Epithelial cell of prostate (primary cell): ENCODE data around the gene REV1.

Source experiments
- DNase-seq: peaks from one replicate; pipeline ENCODE4 v3.0.0-alpha.2; 2011; ENCODE audit warnings: low read depth, low spot score
- H3K27ac ChIP-seq: fragments of 450-650 bp; 2 replicates; pipeline ENCODE4 v1.5.1; 2017; ENCODE audit warnings: mild to moderate bottlenecking

REV1 gene

DNA sequence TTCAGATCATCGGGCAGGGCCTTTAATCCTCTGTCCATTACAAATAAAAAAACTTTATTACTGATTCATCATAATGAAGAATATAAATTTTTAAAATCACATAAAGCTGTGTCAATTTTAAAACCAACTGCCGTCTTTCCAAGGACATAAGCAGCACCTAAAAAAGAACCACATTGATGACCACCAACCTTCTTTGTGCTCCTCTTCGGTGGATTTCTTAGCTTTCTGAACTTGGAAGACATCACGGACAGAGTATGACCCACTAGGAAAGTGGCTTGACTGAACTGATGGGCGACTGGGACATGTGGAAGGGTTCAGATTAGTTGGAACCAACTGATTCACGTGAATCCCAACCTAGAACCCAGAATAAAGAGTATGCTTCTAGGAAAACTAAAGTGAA is 83.7 kb downstream of the REV1 start:
- no peak for DNase-seq

DNA sequence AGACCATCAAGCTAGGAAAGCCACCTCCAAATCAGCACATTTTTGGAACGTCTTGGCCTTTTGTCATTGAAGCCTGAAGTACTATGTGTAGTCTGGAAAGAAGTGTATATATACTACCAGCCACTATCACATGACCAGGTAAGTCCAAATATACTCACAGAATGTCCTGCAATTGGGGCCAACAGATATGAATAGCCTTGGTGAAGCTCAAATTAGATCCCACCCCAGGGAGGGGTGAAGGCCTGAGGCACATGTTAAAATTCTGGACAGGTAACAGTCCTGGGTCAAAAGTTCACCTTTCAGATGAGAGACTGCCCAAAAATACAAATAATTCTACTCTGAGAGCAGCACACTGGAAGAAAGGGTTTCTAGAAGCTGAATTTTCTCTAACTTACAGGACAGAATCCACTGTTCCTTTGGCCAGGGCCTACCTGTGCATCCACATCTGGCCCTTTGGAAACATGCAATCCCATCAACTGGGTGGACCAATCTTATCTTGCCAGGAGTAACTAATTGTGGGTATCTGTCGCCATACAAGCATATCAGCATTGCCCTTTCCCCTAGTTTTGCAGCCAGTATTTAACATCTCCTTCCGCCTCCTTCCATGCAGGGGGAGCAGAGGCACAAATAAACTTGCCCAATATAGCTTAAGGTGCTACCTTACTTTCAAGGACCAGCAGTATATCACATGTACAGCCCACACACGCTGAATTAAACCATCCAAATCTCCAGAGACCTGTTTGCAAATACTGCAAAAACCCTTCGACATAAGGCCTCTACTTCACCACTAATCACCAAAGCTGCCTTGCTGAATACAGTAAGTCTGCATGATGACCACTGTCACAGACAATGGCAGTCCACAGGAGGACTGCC is 84.8 kb downstream of the REV1 start:
- no peak for DNase-seq
- peak overlapping the region; percentile 68 for H3K27ac ChIP-seq

More for the DNA sequence above, 83.7 kb downstream of the REV1 start:
- H3K27ac ChIP-seq, result peak overlapping the region; percentile 68

DNA sequence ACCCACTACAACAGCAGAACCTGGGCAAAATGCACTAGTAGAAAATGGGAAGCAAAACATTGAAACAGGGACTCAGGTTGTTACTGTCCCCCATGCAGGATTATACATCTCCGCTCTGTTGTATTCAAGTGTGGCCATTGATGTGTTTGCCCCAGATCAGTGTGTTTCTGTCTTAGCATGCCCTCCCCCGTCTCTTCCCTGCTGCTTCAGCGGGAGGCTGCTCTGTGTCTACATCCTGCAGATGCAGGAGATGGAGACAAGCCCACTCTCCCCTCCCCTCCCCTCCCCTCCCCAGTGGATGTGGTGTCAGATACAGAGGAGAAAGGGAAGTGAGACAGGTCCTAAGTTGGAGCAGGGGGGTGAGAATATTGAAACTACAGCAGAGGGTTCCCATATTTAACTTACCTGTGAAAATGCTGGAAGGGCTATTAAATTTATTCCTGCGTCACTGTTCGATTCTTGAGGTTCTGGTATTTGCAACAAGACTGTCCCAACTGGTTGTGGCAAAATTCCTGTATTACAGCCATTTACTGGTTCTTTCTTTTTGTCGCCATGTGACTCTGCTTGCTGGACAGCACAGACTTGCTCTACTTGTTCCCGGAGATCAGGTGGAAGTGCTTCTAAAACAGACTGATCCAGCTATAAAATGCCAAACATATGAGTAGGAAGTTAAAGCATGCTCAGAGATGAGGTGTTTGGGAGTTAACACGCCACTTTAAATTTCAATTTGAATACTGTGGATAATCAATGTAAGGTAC is 85.6 kb downstream of the REV1 start:
- peak; percentile 46 for DNase-seq
- H3K27ac ChIP-seq, result peak overlapping the region; percentile 68

DNA sequence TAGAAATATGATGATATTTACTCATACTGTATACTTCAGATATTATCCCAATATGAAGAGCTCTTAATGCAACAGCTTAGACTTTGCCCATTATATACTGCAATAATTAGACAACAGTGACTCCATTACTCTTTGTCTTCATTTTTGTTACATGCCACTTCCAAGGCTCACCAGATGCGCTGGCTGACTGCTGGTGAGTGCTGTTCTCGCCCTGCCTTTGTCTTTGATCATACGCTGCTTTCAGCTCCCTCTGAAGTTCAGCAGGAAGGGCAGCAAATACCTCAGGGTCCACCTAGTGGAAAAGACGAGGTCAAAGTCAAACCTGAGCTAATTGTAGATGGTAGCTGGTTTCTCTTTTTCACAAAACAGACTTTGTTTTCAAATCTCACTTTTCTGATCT is 86.3 kb downstream of the REV1 start:
- DNase-seq, result no peak
- peak overlapping the region; percentile 68 for H3K27ac ChIP-seq

DNA sequence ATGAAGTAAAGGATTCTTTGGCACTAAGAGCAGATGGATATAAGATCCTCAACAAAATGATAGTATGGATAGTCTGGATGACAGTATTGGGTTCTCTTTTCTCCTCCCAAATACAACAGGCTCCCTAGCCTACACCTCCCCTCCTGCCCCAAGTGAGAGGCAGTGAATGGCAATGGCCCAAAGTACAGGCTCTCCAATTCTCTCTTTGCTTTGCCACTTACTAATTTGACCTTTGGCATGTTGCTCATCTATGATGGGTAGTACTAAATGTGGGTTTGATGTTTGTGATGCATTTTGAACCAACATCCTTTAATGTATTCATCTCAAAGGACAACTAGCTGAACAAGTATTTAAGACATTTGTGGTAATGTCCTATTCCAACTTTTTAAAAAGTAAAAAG is 86.7 kb downstream of the REV1 start:
- DNase-seq, result no peak
- H3K27ac ChIP-seq, result peak overlapping the region; percentile 68

DNA sequence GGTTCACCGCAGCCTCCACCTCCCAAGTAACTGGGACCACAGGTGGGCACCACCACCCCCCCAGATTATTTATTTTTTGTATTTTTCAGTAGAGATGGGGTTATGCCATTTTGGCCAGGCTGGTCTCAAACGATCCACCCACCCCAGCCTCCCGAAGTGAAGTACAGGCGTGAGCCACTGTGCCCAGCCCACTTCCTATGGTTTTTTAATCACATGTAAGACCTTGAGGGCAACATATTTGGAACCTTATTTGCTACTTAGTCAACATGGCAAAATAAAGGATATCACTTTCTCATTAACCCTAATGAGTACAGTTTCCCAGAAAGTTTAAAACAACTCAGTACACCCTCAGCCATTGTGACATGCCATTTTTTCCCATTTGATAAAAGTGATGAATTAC is 88.0 kb downstream of the REV1 start:
- peak overlapping the region; percentile 68 for H3K27ac ChIP-seq
- DNase-seq, result no peak

DNA sequence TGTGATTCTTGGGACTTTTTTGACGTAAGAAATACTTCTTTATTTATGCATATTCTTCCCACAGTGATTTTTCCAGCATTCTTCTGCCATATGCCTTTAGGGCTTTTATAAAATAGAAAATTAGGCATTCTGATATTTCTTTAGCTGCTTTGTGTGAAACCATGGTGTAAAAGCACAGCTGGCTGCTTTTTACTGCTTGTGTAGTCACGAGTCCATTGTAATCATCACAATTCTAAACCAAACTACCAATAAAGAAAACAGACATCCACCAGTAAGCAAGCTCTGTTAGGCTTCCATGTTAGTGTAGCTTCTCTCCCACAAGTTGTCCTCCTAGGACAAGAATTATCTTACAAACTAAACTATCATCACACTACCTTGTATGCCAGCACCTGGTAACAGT is 90.0 kb downstream of the REV1 start:
- H3K27ac ChIP-seq, result peak overlapping the region; percentile 21
- DNase-seq, result no peak

DNA sequence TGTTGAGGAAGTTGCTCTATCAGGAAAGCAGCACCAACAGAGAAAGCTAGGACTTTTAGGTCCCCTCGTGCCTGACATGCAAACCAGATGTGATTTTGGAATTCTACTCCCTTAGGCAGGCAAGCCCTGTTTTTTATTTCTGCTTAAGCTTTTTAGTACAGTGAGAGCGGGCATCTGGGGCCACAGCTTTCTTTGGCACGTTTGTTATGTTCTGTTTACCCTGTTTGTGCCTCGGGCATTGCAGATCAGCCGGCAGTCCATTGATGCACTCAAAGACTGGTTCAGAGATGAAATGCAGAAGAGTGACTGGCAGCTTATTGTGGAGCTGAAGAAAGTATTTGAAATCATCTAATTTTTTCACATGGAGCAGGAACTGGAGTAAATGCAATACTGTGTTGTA is 90.8 kb downstream of the REV1 start:
- no peak for DNase-seq
- H3K27ac ChIP-seq, result peak overlapping the region; percentile 21

DNA sequence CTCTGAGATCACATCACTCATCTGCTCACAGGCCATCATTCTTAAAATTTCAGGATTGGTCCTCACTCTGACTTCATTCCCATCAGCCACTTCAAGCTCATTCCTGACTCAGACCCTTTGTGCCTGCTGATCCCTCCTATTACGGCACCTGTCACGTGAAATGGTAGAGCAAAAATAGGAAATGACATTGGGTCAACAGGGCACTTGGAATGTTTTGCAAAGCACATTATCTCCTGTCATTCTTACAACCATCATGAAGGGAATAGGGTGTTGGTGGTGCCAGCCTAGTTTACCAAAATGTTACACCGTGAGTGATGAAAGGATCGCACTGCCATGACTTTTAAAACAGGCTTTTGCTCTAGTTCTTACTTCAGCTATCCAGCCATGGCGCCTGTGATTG is 91.5 kb downstream of the REV1 start:
- DNase-seq, result no peak
- H3K27ac ChIP-seq, result peak overlapping the region; percentile 21

DNA sequence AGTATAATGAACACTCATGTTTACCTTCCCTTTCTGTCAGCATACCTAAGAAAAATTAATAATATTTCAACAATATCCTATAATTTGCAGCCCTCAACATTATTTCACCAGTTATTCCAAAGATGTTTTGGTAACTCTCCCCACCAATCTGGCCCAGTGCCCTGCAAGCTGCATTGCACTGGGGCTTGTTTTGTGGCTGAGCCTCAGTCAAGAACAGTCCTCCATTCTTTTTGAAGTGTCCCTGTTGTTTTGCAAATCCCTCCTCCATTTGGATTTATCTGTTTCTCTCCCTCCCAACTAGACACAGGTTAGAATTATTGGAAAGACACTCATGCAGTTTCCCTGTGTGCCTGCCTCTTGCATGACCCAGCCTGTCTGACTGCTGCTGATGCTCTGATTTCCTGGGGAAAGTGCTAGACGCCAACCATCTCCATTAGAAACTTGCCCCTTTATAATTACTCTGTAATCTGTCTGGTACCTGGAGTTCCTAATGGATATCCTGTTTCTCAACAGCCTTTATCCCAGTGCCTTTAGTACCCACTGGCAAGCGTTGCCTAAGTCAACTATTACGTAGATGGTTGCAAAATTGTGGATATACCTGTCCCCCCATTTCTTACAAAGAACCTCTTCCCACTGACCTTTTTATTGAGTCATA is 92.4 kb downstream of the REV1 start:
- peak overlapping the region; percentile 13 for H3K27ac ChIP-seq
- DNase-seq, result no peak

DNA sequence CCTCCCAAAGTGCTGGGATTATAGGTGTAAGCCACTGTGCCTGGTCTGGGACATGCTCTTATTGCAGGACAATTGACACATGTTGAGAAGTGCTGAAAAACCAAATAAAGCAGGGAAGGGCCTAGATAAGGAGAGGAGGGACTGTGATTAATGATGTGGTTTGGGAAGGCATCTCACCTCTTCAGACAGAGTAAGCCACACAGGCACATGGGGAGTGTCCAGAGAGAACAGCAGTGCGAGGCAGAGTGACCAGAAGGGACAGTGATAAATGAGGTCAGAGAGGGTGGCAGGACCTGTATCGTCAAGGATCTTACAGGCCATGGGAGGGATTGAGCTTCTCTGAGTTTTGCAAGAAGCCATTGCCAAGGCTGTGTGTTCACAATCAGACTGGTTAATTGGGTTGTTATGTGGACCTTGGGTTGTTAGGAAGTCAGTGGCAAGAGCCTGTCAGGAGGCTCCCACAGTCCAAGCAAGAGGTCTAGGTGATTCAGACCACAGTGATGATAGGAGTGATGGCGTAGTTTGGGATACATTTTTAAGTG is 94.2 kb downstream of the REV1 start:
- no peak overlapping the region for H3K27ac ChIP-seq
- no peak for DNase-seq

DNA sequence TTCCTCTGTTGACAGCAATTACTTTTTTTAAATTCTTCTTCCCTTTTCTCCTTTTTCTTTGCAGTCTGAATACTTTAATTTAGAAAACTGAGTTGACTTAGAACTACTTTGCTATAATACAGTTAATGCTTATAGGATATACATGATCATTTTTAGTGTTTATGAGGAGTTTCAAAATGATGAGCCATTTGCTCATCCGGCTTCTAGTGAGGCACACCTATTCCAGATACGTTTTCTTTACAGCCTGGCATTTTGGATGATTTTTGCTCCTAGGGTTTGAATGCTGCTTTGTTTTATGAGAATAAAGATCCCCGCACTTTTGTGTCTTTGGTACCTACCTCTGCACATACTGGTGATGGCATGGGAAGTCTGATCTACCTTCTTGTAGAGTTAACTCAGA is 99.9 kb downstream of the REV1 start:
- H3K27ac ChIP-seq, result peak overlapping the region; percentile 46

DNA sequence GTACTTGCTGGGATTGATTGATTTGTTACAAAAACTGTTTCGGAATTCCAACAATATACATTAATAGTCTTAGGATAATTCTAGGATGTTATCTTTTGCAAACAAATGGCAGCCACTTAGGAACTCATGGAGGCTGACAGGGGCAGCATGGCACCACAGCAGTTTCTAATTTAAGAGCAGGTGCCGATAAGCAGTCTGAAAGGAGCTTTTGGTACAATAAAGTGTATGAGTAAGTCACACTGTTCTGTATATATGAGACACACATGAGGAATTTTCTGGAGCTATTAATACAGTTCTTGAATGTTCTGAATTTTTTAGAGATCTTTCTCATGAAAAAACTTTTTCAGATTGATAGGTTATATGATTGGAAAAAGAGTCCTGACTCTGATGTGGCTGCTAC is 100.4 kb downstream of the REV1 start:
- peak overlapping the region; percentile 46 for H3K27ac ChIP-seq
- DNase-seq, result no peak

More for the DNA sequence above, 99.9 kb downstream of the REV1 start:
- DNase-seq, result no peak

DNA sequence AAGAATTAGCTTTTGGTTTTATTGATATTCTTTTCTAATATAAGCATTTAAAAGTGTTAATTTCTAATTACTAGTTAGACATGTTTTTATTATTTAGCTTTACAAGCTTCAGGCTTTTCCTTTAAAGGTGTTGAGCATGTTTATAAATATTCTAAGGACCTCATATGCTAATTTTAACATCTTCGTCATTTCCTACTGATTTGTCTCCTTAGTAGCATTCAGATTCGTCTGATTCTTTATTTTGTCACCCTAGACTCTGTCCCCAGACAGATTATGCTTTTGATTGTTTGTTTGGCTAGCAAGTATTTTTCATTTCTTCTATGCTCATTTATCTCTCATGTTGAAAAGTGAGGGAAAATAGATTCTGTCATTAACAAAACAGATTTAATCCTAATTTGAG is 100.9 kb downstream of the REV1 start:
- DNase-seq, result no peak
- no peak overlapping the region for H3K27ac ChIP-seq

DNA sequence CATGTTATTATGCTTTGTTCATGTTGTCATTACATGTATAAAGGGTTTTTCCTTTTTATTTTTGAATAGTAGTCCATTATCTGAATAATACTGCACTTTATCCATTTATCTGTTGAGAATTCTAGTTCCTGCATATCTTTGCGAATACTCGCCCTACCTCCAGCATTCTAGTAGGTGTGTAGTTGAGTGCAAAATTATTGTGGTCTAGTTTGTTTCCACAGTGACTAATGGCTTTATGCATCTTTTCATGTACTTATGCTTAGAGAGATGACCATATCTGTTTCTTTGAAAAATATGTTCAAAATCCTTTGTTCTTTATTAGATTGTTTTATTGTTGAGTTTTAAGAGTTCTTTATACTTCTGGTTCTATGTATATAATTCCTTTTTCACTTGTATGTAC is 103.8 kb downstream of the REV1 start:
- DNase-seq, result peak; percentile 6
- H3K27ac ChIP-seq, result no peak overlapping the region

DNA sequence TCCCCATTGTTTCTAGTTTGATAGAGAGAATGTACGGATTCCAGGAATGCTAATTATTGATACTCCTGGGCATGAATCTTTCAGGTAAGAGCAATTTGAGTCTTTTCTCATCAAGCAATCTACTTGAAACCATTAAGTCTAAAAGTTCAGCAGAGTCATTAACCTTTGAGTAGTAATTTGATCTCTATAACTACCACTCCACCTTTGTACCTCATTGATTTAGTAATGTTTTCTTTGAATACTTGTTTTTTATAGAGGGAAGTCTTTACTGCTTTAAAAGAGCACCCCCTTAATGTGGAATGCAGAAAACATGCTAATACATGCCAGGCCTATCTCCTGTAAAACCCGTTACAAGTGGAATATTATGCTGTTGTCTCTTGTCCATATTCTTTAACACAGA is 107.7 kb downstream of the REV1 start:
- no peak overlapping the region for H3K27ac ChIP-seq
- DNase-seq, result no peak

DNA sequence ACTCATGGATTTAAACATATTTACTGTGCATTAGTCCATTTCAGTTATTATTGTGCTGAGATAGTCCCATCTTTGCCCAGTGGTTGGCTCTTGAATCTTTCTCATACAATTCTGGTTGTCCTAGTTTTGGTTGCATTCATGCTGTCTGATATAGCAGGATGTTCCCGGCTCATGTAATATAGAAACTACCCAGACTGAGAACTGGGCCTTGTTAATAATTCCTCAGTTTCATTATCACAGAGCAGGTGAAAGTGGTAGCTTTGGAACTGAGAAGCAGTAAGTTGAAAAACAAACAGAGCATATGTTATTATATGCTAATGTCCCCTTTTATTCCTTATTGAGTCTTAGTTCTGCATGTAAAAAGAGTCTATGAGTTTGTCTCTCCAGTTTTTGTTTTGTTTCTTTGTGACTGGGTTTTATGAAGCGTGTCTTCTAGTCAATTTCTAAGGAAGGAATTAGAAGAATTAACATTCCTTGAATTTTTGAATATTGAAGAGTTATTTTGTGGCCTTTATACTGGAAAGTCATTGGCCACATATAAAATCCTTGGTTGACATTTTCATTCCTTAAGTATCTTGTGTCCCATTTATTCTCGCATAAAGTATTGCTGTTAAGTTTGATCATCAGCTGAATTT is 109.3 kb downstream of the REV1 start:
- H3K27ac ChIP-seq, result no peak overlapping the region
- no peak for DNase-seq

DNA sequence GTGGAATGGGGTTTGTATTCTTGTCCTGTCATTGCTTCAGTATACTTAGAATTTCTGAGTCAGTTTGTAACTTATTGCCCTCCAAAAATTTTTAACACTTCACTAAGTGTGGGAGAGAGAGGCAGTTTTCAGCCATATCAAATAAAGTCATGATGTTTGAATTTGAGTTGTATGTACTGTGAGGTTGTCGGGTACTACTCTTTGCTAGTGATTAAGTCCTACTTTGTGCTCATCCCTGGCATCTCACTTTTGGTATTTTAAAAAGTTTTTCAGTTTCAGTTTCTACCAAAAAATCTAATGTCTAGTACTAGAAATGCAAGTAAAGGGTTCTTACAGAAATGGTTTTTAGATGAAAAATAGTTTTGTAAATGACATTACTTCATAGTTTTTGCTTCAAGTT is 111.9 kb downstream of the REV1 start:
- DNase-seq, result no peak
- no peak overlapping the region for H3K27ac ChIP-seq

DNA sequence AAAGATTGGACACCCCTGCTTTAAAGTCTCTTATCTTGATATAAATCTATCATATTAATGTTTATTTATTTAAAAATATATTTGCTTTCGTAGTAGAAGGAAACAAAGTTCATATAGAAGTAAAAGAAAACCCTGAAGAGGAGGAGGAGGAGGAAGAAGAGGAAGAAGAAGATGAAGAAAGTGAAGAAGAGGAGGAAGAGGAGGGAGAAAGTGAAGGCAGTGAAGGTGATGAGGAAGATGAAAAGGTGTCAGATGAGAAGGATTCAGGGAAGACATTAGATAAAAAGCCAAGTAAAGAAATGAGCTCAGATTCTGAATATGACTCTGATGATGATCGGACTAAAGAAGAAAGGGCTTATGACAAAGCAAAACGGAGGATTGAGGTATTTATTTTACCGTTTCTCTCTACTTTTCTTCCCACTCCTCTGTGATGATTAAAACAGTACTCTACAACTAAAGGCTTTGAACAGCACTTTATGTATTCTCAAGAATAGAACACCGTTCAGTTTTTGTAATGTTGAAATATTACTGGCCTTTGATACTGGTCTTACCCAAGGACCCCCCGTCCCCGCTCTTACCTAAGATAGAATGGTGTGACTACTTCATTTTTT is 113.5 kb downstream of the REV1 start:
- no peak overlapping the region for H3K27ac ChIP-seq
- DNase-seq, result no peak

DNA sequence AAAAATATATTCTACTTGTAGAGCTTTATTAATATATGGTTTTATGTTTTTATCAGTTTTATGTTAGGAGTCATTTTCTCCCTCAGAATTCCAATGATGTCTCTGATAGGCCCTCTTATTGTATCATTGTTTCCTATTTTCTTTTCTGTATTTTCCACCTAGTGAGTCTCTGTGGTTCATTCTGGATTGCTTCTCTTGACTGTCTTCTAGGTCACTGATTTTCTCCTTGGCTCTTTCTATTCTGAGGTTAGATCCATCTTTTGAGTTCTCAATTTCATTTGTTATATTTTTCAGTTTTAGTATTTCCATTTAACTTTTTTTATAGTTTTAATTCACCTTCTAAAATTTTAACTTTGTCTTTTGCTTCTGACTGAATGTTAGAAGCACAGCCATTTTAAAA is 115.1 kb downstream of the REV1 start:
- H3K27ac ChIP-seq, result no peak overlapping the region
- no peak for DNase-seq
